ENCODE results near the gene CHMP4B. TPM values are rescaled to one million over a fixed set of nuclear protein-coding genes. Genes with fewer than 3 reads are reported as not detected.

CHMP4B gene
- total and polyA plus RNA-seq, 2 donors (not counting 1 experiment from before 2014, with no cell fraction given) = 62.3 to 83.9 TPM

- Histone ChIP-seq H3K4me1 (ENCODE audit: control insufficient read depth in 2 of 2, insufficient read depth in 2 of 2, low read length in 2 of 2) (peaks cover 11 to 14% of the 10 kb centered on the region in 2 donors), H3K36me3 (replicated peaks in 1 of 2; ENCODE audit: control extremely low read depth in 1 of 2, control insufficient read depth in 1 of 2, extremely low read depth in 1 of 2, insufficient read depth in 2 of 2, low read length in 1 of 2) (no peaks in the 10 kb centered on the region), H4K20me1 (ENCODE audit: control insufficient read depth, insufficient read depth, low read length, poor library complexity, severe bottlenecking) (no peaks in the 10 kb centered on the region), H3K9ac (ENCODE audit: low read length) (no peak overlapping the region), H3K27me3 (replicated peaks in 1 of 4; ENCODE audit: control extremely low read depth in 1 of 4, control insufficient read depth in 3 of 4, insufficient read depth in 4 of 4, low read length in 3 of 4) (no peaks in the 10 kb centered on the region), H3K79me2 (ENCODE audit: control insufficient read depth, insufficient read depth, low read length) (no peaks in the 10 kb centered on the region), H2AFZ (ENCODE audit: insufficient read depth, low read depth, low read length, poor library complexity, severe bottlenecking) (no peak overlapping the region), H3K27ac (ENCODE audit: low read length in 2 of 2) (no peak overlapping the region), H3K4me3 (ENCODE audit: control extremely low read depth in 1 of 5, extremely low read depth in 1 of 5, insufficient read depth in 1 of 5, low read depth in 2 of 5, low read length in 4 of 5) (no peak overlapping the region), H3K9me3 (ENCODE audit: control extremely low read depth in 1 of 3, control insufficient read depth in 2 of 3, insufficient read depth in 1 of 3, low read length in 2 of 3) (no peaks in the 10 kb centered on the region), H3K4me2 (replicated peaks; ENCODE audit: low read depth, low read length, poor library complexity, severe bottlenecking) (no peak overlapping the region)
- DNase-seq (no peak), ATAC-seq (ENCODE audit: low read depth) (no peak)
- ChIA-PET CTCF (interaction anchor here (1.2 to 3.5 kb wide), 3 partner anchors 205 to 264 kb away, joined by 3 to 30 read pairs (median 5); no protein-coding TSS in a partner anchor), POLR2A (no interaction called here)
- H3K9me3 Mint-ChIP-seq (ENCODE audit: insufficient read depth) = no peaks in the 10 kb centered on the region
- WGBS (ENCODE audit: insufficient coverage) = 93% methylated on average over 11 of the region's 15 CpGs
- intact Hi-C loops (cut with micrococcal nuclease) = no loop called here
- peak overlapping the region; percentile 3 for H3K27ac Mint-ChIP-seq
- no peak overlapping the region for H3K4me3 Mint-ChIP-seq
- H3K27me3 Mint-ChIP-seq = no peaks in the 10 kb centered on the region
- TF ChIP-seq EZH2 (IDR thresholded peaks at IDR 0.05; ENCODE audit: borderline replicate concordance, insufficient read depth, low read depth, low read length, poor library complexity, severe bottlenecking) (no peak), CTCF (IDR thresholded peaks at IDR 0.05) (no peak)
- H3K4me1 Mint-ChIP-seq = peaks cover 10% of the 10 kb centered on the region
These were observed 53.3 kb downstream of the CHMP4B start for GRCh38 chr20:33864324-33864963.

DNA sequence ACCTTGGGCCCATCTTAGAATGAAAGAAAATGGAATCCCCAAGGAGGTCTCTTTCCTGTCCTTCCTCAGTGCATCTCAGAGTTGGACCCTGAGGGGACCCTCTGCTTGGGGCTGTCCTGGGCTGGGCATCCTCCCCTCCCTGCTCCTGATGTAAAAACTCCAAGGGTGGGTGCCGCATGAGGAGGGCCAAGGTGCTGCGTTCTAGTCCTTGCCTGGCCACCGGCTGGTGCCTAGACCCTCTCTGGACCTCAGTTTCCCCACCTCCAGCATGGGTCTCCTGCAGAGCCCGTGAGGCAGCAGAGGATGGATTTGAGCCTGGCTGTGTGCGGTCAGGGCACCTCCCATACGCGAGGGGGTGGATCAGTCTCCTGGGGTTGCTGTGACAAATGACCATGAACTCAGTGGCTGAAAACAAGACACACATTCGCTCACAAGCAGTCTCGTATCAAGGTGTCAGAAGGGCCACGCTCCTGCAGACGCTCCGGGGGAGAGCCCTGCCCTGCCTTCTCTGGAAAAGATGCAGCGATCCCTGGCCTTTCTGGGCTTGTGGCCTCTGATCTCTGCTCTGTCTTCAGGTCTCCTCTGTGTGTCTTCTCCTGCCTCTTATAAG lies 54.7 kb downstream of the CHMP4B start:
- Histone ChIP-seq H4K20me1 (ENCODE audit: control insufficient read depth, insufficient read depth, low read length, poor library complexity, severe bottlenecking) (no peaks in the 10 kb centered on the region), H3K27me3 (replicated peaks in 1 of 4; ENCODE audit: control extremely low read depth in 1 of 4, control insufficient read depth in 3 of 4, insufficient read depth in 4 of 4, low read length in 3 of 4) (no peaks in the 10 kb centered on the region), H3K4me3 (ENCODE audit: control extremely low read depth in 1 of 5, extremely low read depth in 1 of 5, insufficient read depth in 1 of 5, low read depth in 2 of 5, low read length in 4 of 5) (no peak overlapping the region), H3K27ac (ENCODE audit: low read length in 2 of 2) (no peak overlapping the region), H3K9ac (ENCODE audit: low read length) (no peak overlapping the region), H3K4me2 (replicated peaks; ENCODE audit: low read depth, low read length, poor library complexity, severe bottlenecking) (no peak overlapping the region), H3K36me3 (replicated peaks in 1 of 2; ENCODE audit: control extremely low read depth in 1 of 2, control insufficient read depth in 1 of 2, extremely low read depth in 1 of 2, insufficient read depth in 2 of 2, low read length in 1 of 2) (no peaks in the 10 kb centered on the region), H2AFZ (ENCODE audit: insufficient read depth, low read depth, low read length, poor library complexity, severe bottlenecking) (no peak overlapping the region), H3K79me2 (ENCODE audit: control insufficient read depth, insufficient read depth, low read length) (no peaks in the 10 kb centered on the region), H3K4me1 (ENCODE audit: control insufficient read depth in 2 of 2, insufficient read depth in 2 of 2, low read length in 2 of 2) (peaks cover 6 to 7% of the 10 kb centered on the region in 2 donors), H3K9me3 (ENCODE audit: control extremely low read depth in 1 of 3, control insufficient read depth in 2 of 3, insufficient read depth in 1 of 3, low read length in 2 of 3) (no peaks in the 10 kb centered on the region)
- ChIA-PET POLR2A (no interaction called here), CTCF (interaction anchor here (1.1 to 1.2 kb wide), 2 partner anchors 204 to 256 kb away, joined by 3 read pairs; no protein-coding TSS in a partner anchor)
- Mint-ChIP-seq H3K4me1 (peaks cover 4% of the 10 kb centered on the region), H3K4me3 (no peak overlapping the region), H3K9me3 (ENCODE audit: insufficient read depth) (no peaks in the 10 kb centered on the region), H3K27ac (no peak overlapping the region), H3K27me3 (peaks cover 3% of the 10 kb centered on the region)
- WGBS (ENCODE audit: insufficient coverage) = 90% methylated on average over 13 of the region's 13 CpGs
- DNase-seq (no peak), ATAC-seq (ENCODE audit: low read depth) (no peak)
- intact Hi-C loops (cut with micrococcal nuclease) = no loop called here
- TF ChIP-seq CTCF (IDR thresholded peaks at IDR 0.05) = no peak
- no peak for TF ChIP-seq EZH2 (IDR thresholded peaks at IDR 0.05; ENCODE audit: borderline replicate concordance, insufficient read depth, low read depth, low read length, poor library complexity, severe bottlenecking)

Data from B cell (primary cell).